ENCODE measurements around the gene BNC2.

DNA sequence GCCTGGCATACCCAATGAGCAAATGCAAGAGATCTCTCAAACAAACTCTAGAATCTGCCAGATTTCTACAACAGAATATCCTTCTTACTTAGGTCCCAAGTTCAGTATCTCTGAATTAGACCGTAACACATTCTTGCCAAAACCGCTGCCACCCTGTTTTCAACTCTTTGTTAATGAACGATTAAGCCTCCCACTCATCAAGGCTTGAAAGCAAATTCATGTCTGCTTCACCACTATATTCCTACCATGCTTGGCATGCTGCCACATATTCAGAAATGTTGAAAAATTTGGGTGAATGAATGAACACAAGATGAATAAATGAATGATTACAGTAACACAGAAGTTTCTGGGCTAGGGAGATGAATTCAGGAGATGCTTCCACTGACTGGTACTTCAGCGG, 119.9 kb downstream of the BNC2 start:
- TF ChIP-seq, protein P1, sequence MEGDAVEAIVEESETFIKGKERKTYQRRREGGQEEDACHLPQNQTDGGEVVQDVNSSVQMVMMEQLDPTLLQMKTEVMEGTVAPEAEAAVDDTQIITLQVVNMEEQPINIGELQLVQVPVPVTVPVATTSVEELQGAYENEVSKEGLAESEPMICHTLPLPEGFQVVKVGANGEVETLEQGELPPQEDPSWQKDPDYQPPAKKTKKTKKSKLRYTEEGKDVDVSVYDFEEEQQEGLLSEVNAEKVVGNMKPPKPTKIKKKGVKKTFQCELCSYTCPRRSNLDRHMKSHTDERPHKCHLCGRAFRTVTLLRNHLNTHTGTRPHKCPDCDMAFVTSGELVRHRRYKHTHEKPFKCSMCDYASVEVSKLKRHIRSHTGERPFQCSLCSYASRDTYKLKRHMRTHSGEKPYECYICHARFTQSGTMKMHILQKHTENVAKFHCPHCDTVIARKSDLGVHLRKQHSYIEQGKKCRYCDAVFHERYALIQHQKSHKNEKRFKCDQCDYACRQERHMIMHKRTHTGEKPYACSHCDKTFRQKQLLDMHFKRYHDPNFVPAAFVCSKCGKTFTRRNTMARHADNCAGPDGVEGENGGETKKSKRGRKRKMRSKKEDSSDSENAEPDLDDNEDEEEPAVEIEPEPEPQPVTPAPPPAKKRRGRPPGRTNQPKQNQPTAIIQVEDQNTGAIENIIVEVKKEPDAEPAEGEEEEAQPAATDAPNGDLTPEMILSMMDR (IDR thresholded peaks at IDR 0.05) = no peak
- TF ChIP-seq POLR2AphosphoS5 (IDR thresholded peaks at IDR 0.05) = no peak
